ENCODE data around the gene CNTN5. TPM values are rescaled to one million over a fixed set of nuclear protein-coding genes. Genes with fewer than 3 reads are reported as not detected.

Gene CNTN5
- total and polyA plus RNA-seq, 10 of the 15 experiments (the other 5 are each of a cell fraction or from before 2014, with no cell fraction given), result 0.01 TPM; not detected in 9

DNA sequence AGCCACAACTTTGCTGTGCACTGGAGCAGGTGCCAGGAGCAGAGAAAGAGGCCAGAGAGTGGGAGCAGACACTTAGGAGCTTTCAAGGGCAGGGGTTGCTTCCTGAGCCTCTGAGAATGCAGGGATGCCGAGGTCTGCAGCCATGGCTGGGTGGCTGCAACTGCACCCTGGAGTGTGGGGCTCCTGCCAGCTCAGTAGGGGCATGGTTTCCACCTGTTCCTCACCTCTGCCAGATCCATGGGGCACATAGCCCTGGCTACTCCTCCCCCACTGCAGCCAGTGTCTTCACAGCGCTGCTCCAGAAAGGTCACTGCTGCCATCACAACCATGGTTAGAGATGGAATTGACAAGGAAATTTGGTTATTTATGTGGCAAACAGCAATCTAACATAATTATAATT lies 404.8 kb downstream of the CNTN5 start (continued):
- TF ChIP-seq NFXL1 (IDR thresholded peaks at IDR 0.05; ENCODE audit: borderline replicate concordance), result no peak
- TF ChIP-seq FOS (IDR thresholded peaks at IDR 0.05; ENCODE audit: borderline replicate concordance, extremely low read depth, insufficient read length), result no peak
- no peak for TF ChIP-seq SMARCA5 (IDR thresholded peaks at IDR 0.05)
- TF ChIP-seq EGR1 (IDR thresholded peaks at IDR 0.05; ENCODE audit: borderline replicate concordance in 1 of 2, low read depth in 2 of 2, low read length in 2 of 2), result no peak
- TF ChIP-seq TCF7 (IDR thresholded peaks at IDR 0.05; ENCODE audit: borderline replicate concordance), result no peak
- no peak for TF ChIP-seq HDGF (IDR thresholded peaks at IDR 0.05)
- TF ChIP-seq E2F4 (IDR thresholded peaks at IDR 0.05; ENCODE audit: low read depth, low read length), result no peak
- TF ChIP-seq MLLT1 (IDR thresholded peaks at IDR 0.05), result no peak
- no peak for TF ChIP-seq RAD21 (IDR thresholded peaks at IDR 0.05; ENCODE audit: insufficient read depth, low read depth, low read length)

DNA sequence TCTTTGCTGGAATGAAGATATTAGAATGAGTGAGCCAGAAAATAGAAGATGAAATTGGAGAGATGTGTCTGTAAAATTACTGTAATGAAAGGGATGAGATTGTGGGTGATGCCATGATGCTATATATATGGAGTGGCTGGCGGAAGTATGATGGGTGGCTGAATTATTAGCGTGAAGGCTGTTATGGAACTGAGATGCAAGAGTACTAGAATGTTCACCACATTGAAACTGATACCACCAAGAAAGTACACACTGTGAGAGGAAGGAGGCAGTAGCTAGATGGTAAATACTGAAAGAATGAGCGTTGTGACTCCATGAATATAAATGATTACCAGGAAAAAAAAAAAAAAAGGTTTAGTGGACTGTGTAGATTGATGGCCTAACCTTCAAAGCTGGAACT lies 411.9 kb downstream of the CNTN5 start:
- BruUV-seq (replicated peaks), result no TSS peak
- H4K20me1 ChIP-seq (ENCODE audit: control insufficient read depth, insufficient read depth), result no peaks in the 10 kb centered on the region
- in situ Hi-C loops (cut with MboI), result no loop called here
- no peak overlapping the region for H2AFZ ChIP-seq (ENCODE audit: control insufficient read depth, low read depth, low read length)
- no peaks in the 10 kb centered on the region for H3K79me2 ChIP-seq (ENCODE audit: control insufficient read depth, insufficient read depth, low read length)
- peak; percentile 75 for ATAC-seq
- ChIA-PET POLR2A (interaction anchor here (0.6 kb wide), 2 partner anchors 181 to 1721 kb away, joined by 4 read pairs; no protein-coding TSS in a partner anchor), SMC1A (ENCODE audit: uncharacterized antibody, unreplicated experiment) (interaction anchor here (0.8 to 1.2 kb wide), 2 partner anchors 17 to 254 kb away, joined by 3 to 4 read pairs; no protein-coding TSS in a partner anchor), RAD21 (ENCODE audit: unreplicated experiment) (interaction anchor here (0.6 kb wide), 1 partner anchor 13 kb away, joined by 3 read pairs; no protein-coding TSS in a partner anchor), CTCF (no interaction called here)
- no peaks in the 10 kb centered on the region for H3K9me3 ChIP-seq (replicated peaks; ENCODE audit: control insufficient read depth, insufficient read depth, low read length)
- H3K36me3 ChIP-seq (ENCODE audit: control insufficient read depth in 2 of 2, insufficient read depth in 2 of 2, low read length in 1 of 2), result no peaks in the 10 kb centered on the region
- H3K27me3 ChIP-seq (replicated peaks in 1 of 2; ENCODE audit: control insufficient read depth in 2 of 2, insufficient read depth in 2 of 2, low read length in 1 of 2), result no peaks in the 10 kb centered on the region
- no peak for FAIRE-seq
- H3K27ac ChIP-seq (ENCODE audit: control insufficient read depth, insufficient read depth), result no peak overlapping the region
- H3K4me2 ChIP-seq (ENCODE audit: control insufficient read depth, insufficient read depth), result no peak overlapping the region
- no peak overlapping the region for H3K4me3 ChIP-seq
- no peaks in the 10 kb centered on the region for H3K4me1 ChIP-seq (ENCODE audit: control insufficient read depth, insufficient read depth, low read length)
- no peak for DNase-seq (ENCODE audit: low read depth, low spot score)
- intact Hi-C loops (cut with micrococcal nuclease; ENCODE audit: unreplicated experiment), result no loop called here
- WGBS (ENCODE audit: insufficient coverage, insufficient replicate concordance, low lambda C conversion rate, missing lambda C conversion rate), result 40% methylated on average over 3 of the region's 3 CpGs
- no peak overlapping the region for H3K9ac ChIP-seq (ENCODE audit: control insufficient read depth, insufficient read depth, low read length)
- no peak for TF ChIP-seq TCF7 (IDR thresholded peaks at IDR 0.05; ENCODE audit: borderline replicate concordance)
- TF ChIP-seq BACH1 (IDR thresholded peaks at IDR 0.05; ENCODE audit: borderline replicate concordance), result no peak
- TF ChIP-seq HCFC1 (IDR thresholded peaks at IDR 0.05; ENCODE audit: low read length), result no peak
- no peak for TF ChIP-seq RELB (IDR thresholded peaks at IDR 0.05; ENCODE audit: low read depth)
- TF ChIP-seq BRCA1 (IDR thresholded peaks at IDR 0.05; ENCODE audit: low read depth, low read length), result no peak
- TF ChIP-seq, protein P1, sequence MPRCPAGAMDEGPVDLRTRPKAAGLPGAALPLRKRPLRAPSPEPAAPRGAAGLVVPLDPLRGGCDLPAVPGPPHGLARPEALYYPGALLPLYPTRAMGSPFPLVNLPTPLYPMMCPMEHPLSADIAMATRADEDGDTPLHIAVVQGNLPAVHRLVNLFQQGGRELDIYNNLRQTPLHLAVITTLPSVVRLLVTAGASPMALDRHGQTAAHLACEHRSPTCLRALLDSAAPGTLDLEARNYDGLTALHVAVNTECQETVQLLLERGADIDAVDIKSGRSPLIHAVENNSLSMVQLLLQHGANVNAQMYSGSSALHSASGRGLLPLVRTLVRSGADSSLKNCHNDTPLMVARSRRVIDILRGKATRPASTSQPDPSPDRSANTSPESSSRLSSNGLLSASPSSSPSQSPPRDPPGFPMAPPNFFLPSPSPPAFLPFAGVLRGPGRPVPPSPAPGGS (IDR thresholded peaks at IDR 0.05; ENCODE audit: borderline replicate concordance, insufficient read depth, low read depth, low read length, poor library complexity, severe bottlenecking), result no peak
